Superior temporal gyrus (tissue), 1 donor: ENCODE measurements around the gene CDK5.
"Not testable (repeated sequence)": the region's sequence is repeated elsewhere in the genome, so short reads cannot be mapped to it uniquely, and the experiment has no call there.

Source experiments
- DNase-seq: peaks from one replicate; pipeline ENCODE4 v3.0.0-alpha.2; 2016; ENCODE audit errors: extremely low spot score

CDK5 gene

GRCh38 chr7:151035026-151035717 lies 22.5 kb downstream of the CDK5 start:
- DNase-seq: no peak

- no peak for DNase-seq
Observed at GRCh38 chr7:151034312-151035025, 23.2 kb downstream of the CDK5 start.

GRCh38 chr7:151033864-151034249 lies 23.8 kb downstream of the CDK5 start:
- no peak for DNase-seq

- no peak for DNase-seq
Observed at GRCh38 chr7:151032936-151033863, 24.5 kb downstream of the CDK5 start.

GRCh38 chr7:151031011-151031410 lies 26.7 kb downstream of the CDK5 start:
- DNase-seq: no peak

GRCh38 chr7:151028948-151029501 lies 28.7 kb downstream of the CDK5 start:
- no peak for DNase-seq

- DNase-seq: peak; percentile 98
Observed at GRCh38 chr7:151028131-151028947, 29.4 kb downstream of the CDK5 start, which contains the start of gene ABCB8. TSS of gene ABCB8 (plus strand) at chr7:151028450. CDS start at chr7:151028516, 66 bp downstream.

- not testable (repeated sequence) for DNase-seq
Observed at GRCh38 chr7:151027728-151028130, 30.0 kb downstream of the CDK5 start.

GRCh38 chr7:151026771-151027727 lies 30.6 kb downstream of the CDK5 start:
- not testable (repeated sequence) for DNase-seq

- DNase-seq: no peak
Observed at GRCh38 chr7:151025924-151026671, 31.6 kb downstream of the CDK5 start.

GRCh38 chr7:151024435-151025056 lies 33.2 kb downstream of the CDK5 start, which contains the start of gene ATG9B:
TSS of gene ATG9B (minus strand) at chr7:151024494. CDS start at chr7:151024423, 71 bp downstream.
- DNase-seq: no peak

- DNase-seq: no peak
Observed at GRCh38 chr7:151023232-151023631, 34.5 kb downstream of the CDK5 start.

GRCh38 chr7:151020231-151020630 lies 37.5 kb downstream of the CDK5 start:
- no peak for DNase-seq

- DNase-seq: no peak
Observed at GRCh38 chr7:151019130-151019447, 38.6 kb downstream of the CDK5 start.

GRCh38 chr7:151018421-151019129 lies 39.1 kb downstream of the CDK5 start:
- no peak for DNase-seq

GRCh38 chr7:151017953-151018420 lies 39.7 kb downstream of the CDK5 start:
- no peak for DNase-seq

GRCh38 chr7:151017370-151017952 lies 40.2 kb downstream of the CDK5 start:
- no peak for DNase-seq
